Right atrium auricular region (tissue), 2 donors: Measurements from ENCODE around the gene CACNG1. TPM values are rescaled to one million over a fixed set of nuclear protein-coding genes. Genes with fewer than 3 reads are reported as not detected.
"Not testable (repeated sequence)": the region's sequence is repeated elsewhere in the genome, so short reads cannot be mapped to it uniquely, and the experiment has no call there.

ENCODE experiments used
- DNase-seq: peaks from one replicate; pipeline ENCODE4 v3.0.0-alpha.2; 2019; ENCODE audit warnings: low spot score
- H3K27ac ChIP-seq, 2 donors: fragments of 200-600 bp; sonication (generic); 1 replicate in 1 of 2; 2 replicates in 1 of 2; pipeline ENCODE4 v1.5.1; 2016 to 2019
- H3K27me3 ChIP-seq, 2 donors: fragments of 200-600 bp; sonication (generic); one replicate each; pipeline versions ENCODE4 v1.5.1 to v1.6.0; 2017 to 2019
- H3K36me3 ChIP-seq: fragments of 200-600 bp; sonication (generic); one replicate; pipeline ENCODE4 v1.5.1; 2016
- H3K4me1 ChIP-seq, 2 donors: fragments of 200-600 bp; sonication (generic); one replicate each; pipeline versions ENCODE4 v1.5.1 to v1.6.0; 2017 to 2019
- H3K4me3 ChIP-seq, 2 donors: fragments of 200-600 bp; sonication (generic); 1 replicate in 1 of 2; 2 replicates in 1 of 2; pipeline ENCODE4 v1.5.1; 2017 to 2019; ENCODE audit warnings: mild to moderate bottlenecking in 1 of 2, moderate library complexity in 1 of 2
- H3K9me3 ChIP-seq, 2 donors: fragments of 200-600 bp; sonication (generic); one replicate each; pipeline ENCODE4 v1.5.1; 2019
- CTCF ChIP-seq, 2 donors: fragments of 200-600 bp; sonication (generic); IDR thresholded peaks; one replicate each; pipeline ENCODE4 v1.5.1; 2019; ENCODE audit warnings: antibody characterized with exemption in 2 of 2
- total RNA-seq, 2 donors: library from RNA; depleted of rRNA; stranded (reverse); fragments of >200 nt; gene quantifications; one replicate each; pipeline ENCODE4 v1.1.0, GENCODE V29; 2016

CACNG1 gene
- total RNA-seq, 2 donors from 2014 or later = not detected

GRCh38 chr17:67093348-67093747, 49.0 kb downstream of the CACNG1 start:
- no peak overlapping the region for H3K4me3 ChIP-seq

GRCh38 chr17:67095291-67095690, 50.9 kb downstream of the CACNG1 start:
- not testable (repeated sequence) for H3K27ac ChIP-seq, H3K36me3 ChIP-seq, DNase-seq

More at GRCh38 chr17:67093348-67093747, 49.0 kb downstream of the CACNG1 start:
- no peaks in the 10 kb centered on the region for H3K4me1 ChIP-seq
- no peaks in the 10 kb centered on the region for H3K27me3 ChIP-seq
- TF ChIP-seq CTCF (IDR thresholded peaks at IDR 0.05) = no peak
- H3K36me3 ChIP-seq = no peaks in the 10 kb centered on the region
- no peaks in the 10 kb centered on the region for H3K9me3 ChIP-seq
- H3K27ac ChIP-seq = no peak overlapping the region
- no peak for DNase-seq

GRCh38 chr17:67095803-67096202, 51.4 kb downstream of the CACNG1 start:
- no peaks in the 10 kb centered on the region for H3K4me1 ChIP-seq
- no peak overlapping the region for H3K27ac ChIP-seq
- no peaks in the 10 kb centered on the region for H3K27me3 ChIP-seq
- H3K9me3 ChIP-seq = no peaks in the 10 kb centered on the region
- H3K4me3 ChIP-seq = no peak overlapping the region
- no peak for TF ChIP-seq CTCF (IDR thresholded peaks at IDR 0.05)
- no peaks in the 10 kb centered on the region for H3K36me3 ChIP-seq
- no peak for DNase-seq

More at GRCh38 chr17:67095291-67095690, 50.9 kb downstream of the CACNG1 start:
- H3K9me3 ChIP-seq, H3K4me3 ChIP-seq, H3K4me1 ChIP-seq, H3K27me3 ChIP-seq: not testable (repeated sequence)

GRCh38 chr17:67096609-67097008, 52.3 kb downstream of the CACNG1 start:
- Histone ChIP-seq H3K27me3 (no peaks in the 10 kb centered on the region), H3K27ac (no peak overlapping the region), H3K9me3 (no peaks in the 10 kb centered on the region), H3K4me1 (no peaks in the 10 kb centered on the region), H3K4me3 (no peak overlapping the region), H3K36me3 (no peaks in the 10 kb centered on the region)
- DNase-seq = no peak
- no peak for TF ChIP-seq CTCF (IDR thresholded peaks at IDR 0.05)

GRCh38 chr17:67098006-67098405, 53.7 kb downstream of the CACNG1 start:
- Histone ChIP-seq H3K9me3 (no peaks in the 10 kb centered on the region), H3K4me3 (no peak overlapping the region), H3K4me1 (no peaks in the 10 kb centered on the region), H3K36me3 (no peaks in the 10 kb centered on the region), H3K27me3 (no peaks in the 10 kb centered on the region), H3K27ac (no peak overlapping the region)
- no peak for TF ChIP-seq CTCF (IDR thresholded peaks at IDR 0.05)
- no peak for DNase-seq

GRCh38 chr17:67104641-67105040, 60.3 kb downstream of the CACNG1 start:
- peaks cover 33% of the 10 kb centered on the region for H3K36me3 ChIP-seq
- H3K27ac ChIP-seq, DNase-seq, H3K4me3 ChIP-seq, H3K9me3 ChIP-seq, H3K27me3 ChIP-seq, H3K4me1 ChIP-seq: not testable (repeated sequence)

GRCh38 chr17:67105213-67105612, 60.9 kb downstream of the CACNG1 start:
- Histone ChIP-seq H3K27ac (no peak overlapping the region), H3K4me3 (no peak overlapping the region), H3K9me3 (no peaks in the 10 kb centered on the region), H3K36me3 (peaks cover 33% of the 10 kb centered on the region), H3K4me1 (no peaks in the 10 kb centered on the region), H3K27me3 (no peaks in the 10 kb centered on the region)
- no peak for TF ChIP-seq CTCF (IDR thresholded peaks at IDR 0.05)
- DNase-seq = no peak
